Gastroesophageal sphincter (tissue), 4 donors: ENCODE results near the gene PDE8B. TPM values are rescaled to one million over a fixed set of nuclear protein-coding genes. Genes with fewer than 3 reads are reported as not detected.

Experiments used
- ATAC-seq: fragments of 150-250 bp; one replicate; pipeline ENCODE4 v1.9.1; 2016; ENCODE audit warnings: mild to moderate bottlenecking, moderate library complexity
- H3K27ac ChIP-seq, 4 donors: fragments of 200-600 bp; sonication (generic) in 3 of 4; 1 replicate in 3 of 4; 2 replicates in 1 of 4; pipeline ENCODE4 v1.5.1; 2016 to 2019
- H3K27me3 ChIP-seq: fragments of 200-600 bp; sonication (generic); one replicate; pipeline ENCODE4 v1.5.1; 2019
- H3K36me3 ChIP-seq, 2 donors: fragments of 200-600 bp; sonication (generic); one replicate each; pipeline ENCODE4 v1.5.1; 2019; ENCODE audit warnings: control low read depth in 1 of 2
- H3K4me1 ChIP-seq, 3 donors: fragments of 200-600 bp; sonication (generic); 1 replicate in 2 of 3; 2 replicates in 1 of 3; pipeline ENCODE4 v1.5.1; 2016 to 2019; ENCODE audit warnings: control low read depth in 2 of 3
- H3K4me3 ChIP-seq, 2 donors: fragments of 200-600 bp; sonication (generic); one replicate each; pipeline ENCODE4 v1.5.1; 2019; ENCODE audit warnings: mild to moderate bottlenecking in 1 of 2, moderate library complexity in 1 of 2
- H3K9me3 ChIP-seq, 3 donors: fragments of 200-600 bp; sonication (generic); one replicate each; pipeline ENCODE4 v1.5.1; 2017 to 2019; ENCODE audit warnings: control low read depth in 2 of 3
- EP300 ChIP-seq: sonication (generic); formaldehyde crosslinking; IDR thresholded peaks from one replicate; pipeline ENCODE4 v1.6.1; 2017; ENCODE audit warnings: antibody characterized with exemption, mild to moderate bottlenecking
- POLR2A ChIP-seq, 2 donors: fragments of 450-650 bp; IDR thresholded peaks; one replicate each; pipeline ENCODE4 v1.6.1; 2017; ENCODE audit warnings: antibody characterized with exemption in 2 of 2, mild to moderate bottlenecking in 2 of 2, moderate library complexity in 1 of 2
- POLR2AphosphoS5 ChIP-seq: sonication (generic); formaldehyde crosslinking; IDR thresholded peaks from one replicate; pipeline ENCODE4 v1.6.1; 2017; ENCODE audit warnings: antibody characterized with exemption
- WGBS, 2 donors: methylation state at CpG; one replicate each; pipeline ENCODE4 v1.1.5; 2018; ENCODE audit warnings: low coverage in 1 of 2; 5-methylcytosine and 5-hydroxymethylcytosine counted together
- total RNA-seq, 4 donors: library from RNA; depleted of rRNA; stranded (reverse); fragments of >200 nt; gene quantifications; one replicate each; pipeline ENCODE4 v1.1.0, GENCODE V29; 2016
- TF ChIP-seq, protein P1 (sequence below), 4 experiments: fragments of 200-600 bp in 2 of 4; fragments of 450-650 bp in 2 of 4; sonication (generic) in 1 of 4; IDR thresholded peaks; one replicate each; pipeline ENCODE4 v1.5.1; 2017 to 2019; ENCODE audit warnings: antibody characterized with exemption in 4 of 4, mild to moderate bottlenecking in 2 of 4, moderate library complexity in 2 of 4

The PDE8B gene
- total RNA-seq, 4 donors from 2014 or later: 0.96 to 11.0 (median 2.3) TPM

DNA sequence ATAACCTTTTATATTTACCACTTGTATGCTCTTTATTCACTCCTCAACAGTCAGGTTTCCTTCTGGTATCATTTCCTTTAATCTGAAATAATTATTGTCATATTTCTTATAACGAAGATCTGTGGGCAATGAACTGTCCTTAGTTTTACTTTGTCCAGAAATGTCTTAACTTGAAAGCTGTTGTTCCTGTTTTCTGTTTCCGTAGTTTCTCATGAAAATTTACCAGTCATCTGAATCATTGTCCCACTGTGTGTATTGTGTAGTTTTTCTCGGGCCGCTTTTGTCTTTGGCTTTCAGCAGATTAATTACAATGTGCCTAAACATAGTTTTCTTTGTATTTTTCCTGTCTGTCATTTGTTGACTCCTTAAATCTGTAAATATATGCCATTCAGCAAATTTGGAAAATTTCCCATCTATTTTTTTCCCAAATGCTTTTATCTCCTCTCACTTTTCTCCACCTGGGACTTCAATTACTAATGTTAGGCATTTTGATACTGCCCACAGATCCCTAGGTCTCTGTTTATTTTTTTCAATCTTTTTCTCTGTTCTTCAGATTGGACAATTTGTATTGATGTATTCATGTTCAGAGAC, 74.9 kb downstream of the PDE8B start:
- no peaks in the 10 kb centered on the region for H3K36me3 ChIP-seq
- no peak overlapping the region for H3K4me3 ChIP-seq
- no peak overlapping the region for H3K27ac ChIP-seq
- TF ChIP-seq POLR2AphosphoS5 (no peak), EP300 (no peak), POLR2A (IDR thresholded peaks at IDR 0.05) (no peak)
- TF ChIP-seq, protein P1, sequence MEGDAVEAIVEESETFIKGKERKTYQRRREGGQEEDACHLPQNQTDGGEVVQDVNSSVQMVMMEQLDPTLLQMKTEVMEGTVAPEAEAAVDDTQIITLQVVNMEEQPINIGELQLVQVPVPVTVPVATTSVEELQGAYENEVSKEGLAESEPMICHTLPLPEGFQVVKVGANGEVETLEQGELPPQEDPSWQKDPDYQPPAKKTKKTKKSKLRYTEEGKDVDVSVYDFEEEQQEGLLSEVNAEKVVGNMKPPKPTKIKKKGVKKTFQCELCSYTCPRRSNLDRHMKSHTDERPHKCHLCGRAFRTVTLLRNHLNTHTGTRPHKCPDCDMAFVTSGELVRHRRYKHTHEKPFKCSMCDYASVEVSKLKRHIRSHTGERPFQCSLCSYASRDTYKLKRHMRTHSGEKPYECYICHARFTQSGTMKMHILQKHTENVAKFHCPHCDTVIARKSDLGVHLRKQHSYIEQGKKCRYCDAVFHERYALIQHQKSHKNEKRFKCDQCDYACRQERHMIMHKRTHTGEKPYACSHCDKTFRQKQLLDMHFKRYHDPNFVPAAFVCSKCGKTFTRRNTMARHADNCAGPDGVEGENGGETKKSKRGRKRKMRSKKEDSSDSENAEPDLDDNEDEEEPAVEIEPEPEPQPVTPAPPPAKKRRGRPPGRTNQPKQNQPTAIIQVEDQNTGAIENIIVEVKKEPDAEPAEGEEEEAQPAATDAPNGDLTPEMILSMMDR (IDR thresholded peaks at IDR 0.05): no peak
- no peaks in the 10 kb centered on the region for H3K4me1 ChIP-seq
- ATAC-seq: no peak
- no peaks in the 10 kb centered on the region for H3K27me3 ChIP-seq
- 86 to 89% methylated on average over 3 to 4 of the region's 4 CpGs for WGBS, 2 donors
- H3K9me3 ChIP-seq: no peaks in the 10 kb centered on the region

DNA sequence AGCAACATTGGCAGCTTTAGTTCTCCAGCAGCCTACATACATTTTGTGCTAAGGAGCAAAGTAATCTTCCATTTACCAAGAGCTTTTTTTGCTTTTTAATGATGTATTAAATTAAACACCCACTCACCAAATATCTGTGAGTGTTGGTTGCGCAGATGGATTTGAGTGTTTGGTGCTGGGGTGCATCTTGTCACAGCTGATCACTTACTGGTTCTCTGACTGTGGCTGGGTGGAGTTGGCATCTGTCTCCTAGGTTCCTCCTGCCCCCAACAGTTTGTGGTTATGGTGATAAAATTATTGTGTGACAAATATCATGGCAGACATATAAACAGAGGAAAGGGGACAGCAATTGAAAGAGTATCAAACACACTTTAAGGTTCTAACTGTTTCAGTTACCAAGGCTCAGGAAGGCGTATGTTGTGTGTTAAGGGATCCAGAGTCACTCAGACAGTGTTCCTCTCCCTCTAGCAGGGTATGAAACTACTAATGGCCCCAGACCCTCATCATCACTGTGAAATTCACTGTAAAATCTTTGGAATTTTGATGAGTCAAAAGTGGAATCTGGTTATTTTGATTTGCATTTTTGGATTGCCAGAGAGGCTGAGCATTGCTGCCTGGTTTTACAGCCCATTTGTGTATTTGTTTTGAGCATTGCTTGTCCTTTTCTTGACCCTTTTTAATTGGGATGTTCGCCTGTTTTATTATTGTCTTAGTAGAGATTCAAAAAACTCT, 81.7 kb downstream of the PDE8B start:
- no peak overlapping the region for H3K4me3 ChIP-seq
- no peaks in the 10 kb centered on the region for H3K4me1 ChIP-seq
- 76 to 81% methylated on average over 3 of the region's 3 CpGs for WGBS, 2 donors
- H3K9me3 ChIP-seq: no peaks in the 10 kb centered on the region
- no peaks in the 10 kb centered on the region for H3K36me3 ChIP-seq
- no peak for ATAC-seq
- TF ChIP-seq, protein P1 (IDR thresholded peaks at IDR 0.05): no peak
- TF ChIP-seq POLR2AphosphoS5: no peak
- no peak for TF ChIP-seq EP300
- no peak for TF ChIP-seq POLR2A (IDR thresholded peaks at IDR 0.05)
- no peaks in the 10 kb centered on the region for H3K27me3 ChIP-seq
- H3K27ac ChIP-seq: no peak overlapping the region

DNA sequence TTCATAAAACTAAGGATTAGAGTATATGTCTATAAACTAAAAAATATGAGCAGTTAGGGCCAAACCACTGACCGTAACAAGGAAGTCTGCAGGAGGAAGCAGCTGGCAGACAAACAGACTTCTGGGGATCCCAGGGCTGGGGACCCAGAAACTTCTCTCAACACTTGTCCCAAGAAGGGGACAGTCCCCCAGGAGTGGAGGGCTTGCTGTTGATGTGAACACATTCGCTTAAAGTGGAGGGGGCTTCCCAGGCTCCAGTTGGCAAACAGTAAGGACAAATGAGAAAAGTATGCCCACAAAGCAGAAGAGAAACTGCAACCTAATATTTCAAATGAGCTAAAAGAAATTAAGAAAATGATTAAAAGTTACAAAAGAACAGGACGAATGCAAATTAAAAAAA, 83.7 kb downstream of the PDE8B start:
- WGBS, 2 donors: 58 to 93% methylated on average over 3 of the region's 3 CpGs
- no peaks in the 10 kb centered on the region for H3K4me1 ChIP-seq
- no peak for TF ChIP-seq EP300
- TF ChIP-seq, protein P1 (IDR thresholded peaks at IDR 0.05): no peak
- no peak for TF ChIP-seq POLR2AphosphoS5
- no peak for TF ChIP-seq POLR2A (IDR thresholded peaks at IDR 0.05)

DNA sequence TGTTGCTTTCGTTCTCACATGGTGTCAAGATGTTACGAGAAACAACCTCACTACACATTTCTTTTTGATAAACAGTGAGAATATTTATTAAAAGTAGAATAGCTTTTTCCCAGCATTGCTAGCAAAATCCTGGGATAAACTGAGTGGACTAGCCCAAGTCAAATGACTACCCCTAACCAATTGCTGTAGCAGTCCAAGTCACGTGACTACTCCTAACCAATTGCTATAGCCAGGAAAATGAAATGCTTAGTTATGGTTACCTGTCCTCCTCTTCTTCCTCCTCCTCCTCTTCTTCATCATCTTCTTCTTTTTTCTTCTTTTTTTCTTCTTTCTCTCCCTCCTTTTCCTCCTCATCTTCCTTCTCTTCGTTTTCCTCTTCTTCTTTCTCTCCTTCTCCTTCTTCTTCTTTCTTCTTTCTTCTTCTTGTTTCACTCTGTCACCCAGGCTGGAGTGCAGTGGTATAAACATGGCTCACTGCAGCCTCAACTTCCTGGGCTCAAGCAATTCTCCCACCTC, 85.4 kb downstream of the PDE8B start:
- Histone ChIP-seq H3K9me3 (no peaks in the 10 kb centered on the region), H3K4me3 (no peak overlapping the region), H3K4me1 (no peaks in the 10 kb centered on the region), H3K36me3 (no peaks in the 10 kb centered on the region), H3K27ac (no peak overlapping the region), H3K27me3 (no peaks in the 10 kb centered on the region)
- TF ChIP-seq EP300 (no peak), POLR2A (IDR thresholded peaks at IDR 0.05) (no peak), POLR2AphosphoS5 (no peak)
- TF ChIP-seq, protein P1 (IDR thresholded peaks at IDR 0.05): no peak
- no peak for ATAC-seq
- 76 to 79% methylated on average over 2 to 4 of the region's 4 CpGs for WGBS, 2 donors

More for the DNA sequence above, 83.7 kb downstream of the PDE8B start:
- Histone ChIP-seq H3K27me3 (no peaks in the 10 kb centered on the region), H3K4me3 (no peak overlapping the region), H3K27ac (no peak overlapping the region), H3K9me3 (no peaks in the 10 kb centered on the region), H3K36me3 (no peaks in the 10 kb centered on the region)
- no peak for ATAC-seq

DNA sequence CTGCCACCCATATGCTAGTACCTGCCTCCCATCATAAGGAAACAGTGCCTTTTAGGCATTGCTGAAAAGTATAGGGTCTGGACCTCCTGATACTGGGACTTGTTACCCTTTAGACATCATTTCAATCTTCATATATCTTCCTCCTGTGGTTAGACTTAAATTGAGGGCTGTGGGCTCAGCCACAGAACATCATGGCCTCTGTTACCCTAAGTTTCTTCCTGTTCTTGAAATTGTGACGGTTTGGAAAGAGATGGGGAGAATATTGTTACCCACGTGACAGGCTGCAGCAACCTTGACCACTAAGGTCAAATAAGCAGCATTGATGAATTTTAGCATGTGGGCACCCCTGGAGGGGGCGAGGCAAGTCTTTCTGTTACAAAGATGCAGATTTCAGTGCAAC, 87.7 kb downstream of the PDE8B start:
- Histone ChIP-seq H3K9me3 (no peaks in the 10 kb centered on the region), H3K36me3 (no peaks in the 10 kb centered on the region), H3K4me1 (no peaks in the 10 kb centered on the region), H3K27me3 (no peaks in the 10 kb centered on the region), H3K27ac (no peak overlapping the region), H3K4me3 (no peak overlapping the region)
- ATAC-seq: no peak
- WGBS, 2 donors: 78 to 100% methylated on average over 1 to 2 of the region's 3 CpGs
- no peak for TF ChIP-seq POLR2A (IDR thresholded peaks at IDR 0.05)
- TF ChIP-seq POLR2AphosphoS5: no peak
